Iris pigment epithelial cell (primary cell): ENCODE data around the gene MYL12A.
"Not testable (repeated sequence)": the region's sequence is repeated elsewhere in the genome, so short reads cannot be mapped to it uniquely, and the experiment has no call there.

Experiments used
- DNase-seq: peaks from one replicate; pipeline ENCODE4 v3.0.0-alpha.2; 2011; ENCODE audit warnings: low read depth

The MYL12A gene

GRCh38 chr18:3247240-3248061 lies at the start of gene MYL12A:
TSS of gene MYL12A (plus strand) at chr18:3247801. CDS start at chr18:3253248, 5,447 bp downstream.
- DNase-seq, result peak; percentile 99

GRCh38 chr18:3198260-3198860 lies 49.2 kb upstream of the MYL12A start:
- DNase-seq, result not testable (repeated sequence)

GRCh38 chr18:3199942-3200645 lies 47.5 kb upstream of the MYL12A start:
- no peak for DNase-seq

GRCh38 chr18:3205239-3205638 lies 42.4 kb upstream of the MYL12A start:
- no peak for DNase-seq

GRCh38 chr18:3207565-3207964 lies 40.0 kb upstream of the MYL12A start:
- peak; percentile 31 for DNase-seq

GRCh38 chr18:3209859-3210569 lies 37.6 kb upstream of the MYL12A start:
- DNase-seq, result no peak

- DNase-seq, result peak; percentile 39
These were observed 36.2 kb upstream of the MYL12A start for GRCh38 chr18:3211236-3211992.

- no peak for DNase-seq
These were observed 34.9 kb upstream of the MYL12A start for GRCh38 chr18:3212657-3213056.

GRCh38 chr18:3213300-3214059 lies 34.1 kb upstream of the MYL12A start:
- DNase-seq, result peak; percentile 30

- DNase-seq, result no peak
These were observed 32.6 kb upstream of the MYL12A start for GRCh38 chr18:3214855-3215637.

- DNase-seq, result no peak
These were observed 30.6 kb upstream of the MYL12A start for GRCh38 chr18:3216987-3217386.

- DNase-seq, result peak; percentile 42
These were observed 29.5 kb upstream of the MYL12A start for GRCh38 chr18:3217948-3218647.

- DNase-seq, result no peak
These were observed 28.8 kb upstream of the MYL12A start for GRCh38 chr18:3218819-3219218.

GRCh38 chr18:3219241-3219630 lies 28.4 kb upstream of the MYL12A start:
- no peak for DNase-seq

- DNase-seq, result no peak
These were observed 27.8 kb upstream of the MYL12A start, which contains the start of gene MYOM1 for GRCh38 chr18:3219631-3220335. TSS of gene MYOM1 (minus strand) at chr18:3219968. CDS start at chr18:3215223, 4,745 bp downstream.

GRCh38 chr18:3220868-3221267 lies 26.7 kb upstream of the MYL12A start:
- DNase-seq, result not testable (repeated sequence)

- no peak for DNase-seq
These were observed 26.1 kb upstream of the MYL12A start for GRCh38 chr18:3221496-3221895.

GRCh38 chr18:3223356-3223755 lies 24.2 kb upstream of the MYL12A start:
- DNase-seq, result no peak

- DNase-seq, result no peak
These were observed 23.4 kb upstream of the MYL12A start for GRCh38 chr18:3224223-3224622.
